CD4-positive, alpha-beta T cell treated with Interleukin-21 for 1 hour (primary cell): ENCODE data around the gene RPP14.

Source experiments
- DNase-seq: peaks from one replicate; pipeline ENCODE4 v3.0.0-alpha.2; 2020

Gene RPP14

GRCh38 chr3:58292866-58293265 lies 13.2 kb upstream of the RPP14 start:
- DNase-seq = no peak

DNA sequence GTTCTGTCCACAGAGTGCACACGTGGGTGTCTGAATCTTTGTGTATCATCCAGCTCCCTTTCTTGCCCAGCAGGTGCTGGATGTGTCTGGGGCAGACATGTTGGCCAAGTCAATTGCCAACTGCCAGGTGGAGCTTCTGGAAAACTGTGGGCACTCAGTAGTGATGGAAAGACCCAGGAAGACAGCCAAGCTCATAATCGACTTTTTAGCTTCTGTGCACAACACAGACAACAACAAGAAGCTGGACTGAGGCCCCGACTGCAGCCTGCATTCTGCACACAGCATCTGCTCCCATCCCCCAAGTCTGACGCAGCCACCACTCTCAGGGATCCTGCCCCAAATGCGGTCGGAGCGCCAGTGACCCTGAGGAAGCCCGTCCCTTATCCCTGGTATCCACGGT lies 12.5 kb upstream of the RPP14 start:
- DNase-seq = no peak

DNA sequence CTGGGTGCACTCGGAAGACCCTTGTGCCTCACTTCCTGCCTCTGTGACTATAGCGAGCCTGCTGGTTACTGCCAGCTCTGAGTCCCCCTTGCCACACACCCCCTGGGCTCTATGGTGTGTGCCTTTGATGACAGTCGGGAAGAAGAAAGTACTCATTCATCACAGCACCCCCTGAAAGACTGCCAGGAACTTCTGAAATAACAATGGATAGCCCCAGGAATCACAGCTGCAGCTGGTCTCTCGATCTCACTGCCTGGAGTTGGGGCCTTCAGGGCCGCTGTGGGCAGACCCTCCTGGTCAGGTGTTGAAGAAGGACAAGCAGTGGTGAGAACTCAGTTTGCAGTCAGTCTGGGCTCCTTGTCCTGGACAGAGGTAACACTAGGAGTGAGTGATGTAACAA lies 9.8 kb upstream of the RPP14 start:
- DNase-seq = no peak

GRCh38 chr3:58296843-58297242 lies 9.2 kb upstream of the RPP14 start:
- no peak for DNase-seq

DNA sequence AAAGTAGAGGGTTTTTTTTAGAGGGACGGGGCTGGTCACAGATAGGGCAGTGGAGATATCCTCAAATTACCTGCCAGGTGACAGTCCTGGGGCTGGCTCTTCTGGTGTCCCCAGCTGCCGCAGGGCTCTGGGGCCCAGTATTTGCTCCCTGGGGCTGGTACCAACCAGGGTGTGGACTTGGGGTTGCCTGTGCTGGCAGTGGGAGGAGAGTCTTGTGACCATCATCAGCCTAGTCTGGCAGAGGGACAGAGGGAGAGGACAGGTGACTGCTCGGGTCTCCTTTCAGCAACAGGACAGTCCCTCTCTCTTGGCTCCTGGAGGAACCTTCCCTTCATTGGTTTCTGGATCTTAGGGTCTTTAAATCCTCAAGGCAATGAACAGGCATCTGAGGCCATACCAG lies 7.9 kb upstream of the RPP14 start:
- no peak for DNase-seq

GRCh38 chr3:58299075-58299474 lies 7.0 kb upstream of the RPP14 start:
- DNase-seq = no peak

GRCh38 chr3:58299839-58300516 lies 6.1 kb upstream of the RPP14 start:
- peak; percentile 9 for DNase-seq

DNA sequence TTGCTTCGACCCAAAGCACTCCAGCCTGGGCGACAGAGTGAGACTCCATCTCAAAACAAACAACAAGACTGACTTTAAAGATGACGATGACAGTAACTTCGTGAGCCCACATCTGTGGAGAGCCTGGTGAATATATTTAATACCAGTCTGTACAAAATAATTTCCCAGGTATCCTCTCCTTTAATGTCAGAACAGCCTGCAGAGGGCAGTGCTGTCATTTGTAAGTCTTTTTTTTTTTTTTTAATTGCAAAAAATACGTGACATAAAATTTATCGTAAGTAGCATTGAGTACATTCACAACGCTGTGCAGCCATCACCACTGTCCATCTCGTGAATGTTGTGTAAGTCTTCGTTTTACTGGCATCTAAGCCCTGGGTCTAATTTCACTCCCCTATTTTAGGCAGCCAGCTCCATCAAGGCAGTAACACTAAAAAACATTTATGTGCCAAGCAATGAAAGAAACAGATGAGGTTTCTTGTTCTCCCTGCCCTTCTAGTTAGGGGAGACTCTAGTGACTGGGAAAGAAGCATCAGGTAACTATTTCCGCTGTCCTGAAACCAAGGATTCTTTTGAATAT lies 1.7 kb downstream of the RPP14 start:
- peak; percentile 78 for DNase-seq

DNA sequence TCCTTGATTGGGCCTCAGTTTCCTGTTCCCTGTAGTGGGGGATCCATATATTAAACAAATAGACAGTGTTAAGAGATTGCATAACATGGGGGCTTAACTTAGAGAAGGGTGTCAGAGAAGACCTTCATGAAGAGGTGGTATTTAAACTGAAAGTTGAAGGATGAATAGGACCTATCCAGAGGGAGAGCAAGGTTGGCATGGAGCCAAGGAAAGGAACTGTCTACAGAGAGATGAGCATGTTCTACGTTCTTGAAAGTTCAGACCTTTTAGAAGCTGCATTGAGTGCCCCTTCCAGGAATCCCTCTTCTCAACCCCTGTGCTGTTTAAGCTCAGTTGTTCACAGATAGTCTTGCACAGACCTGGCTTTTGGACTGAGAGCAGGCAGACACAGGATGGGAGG lies 2.7 kb downstream of the RPP14 start:
- no peak for DNase-seq

DNA sequence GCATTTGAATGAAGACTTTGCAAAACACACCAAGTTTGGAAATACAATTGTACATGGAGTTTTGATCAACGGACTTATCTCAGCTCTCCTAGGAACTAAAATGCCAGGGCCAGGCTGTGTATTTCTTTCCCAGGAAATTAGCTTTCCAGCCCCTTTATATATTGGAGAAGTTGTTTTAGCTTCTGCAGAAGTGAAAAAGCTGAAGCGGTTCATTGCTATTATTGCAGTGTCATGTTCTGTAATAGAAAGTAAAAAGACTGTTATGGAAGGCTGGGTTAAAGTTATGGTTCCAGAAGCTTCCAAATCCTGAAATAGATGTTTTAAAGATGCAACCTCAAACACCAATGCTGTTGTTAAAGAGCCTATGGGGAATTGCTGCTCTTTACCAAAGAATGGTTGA lies 11.8 kb downstream of the RPP14 start:
- DNase-seq = no peak

GRCh38 chr3:58321791-58322190 lies 15.7 kb downstream of the RPP14 start:
- no peak for DNase-seq

DNA sequence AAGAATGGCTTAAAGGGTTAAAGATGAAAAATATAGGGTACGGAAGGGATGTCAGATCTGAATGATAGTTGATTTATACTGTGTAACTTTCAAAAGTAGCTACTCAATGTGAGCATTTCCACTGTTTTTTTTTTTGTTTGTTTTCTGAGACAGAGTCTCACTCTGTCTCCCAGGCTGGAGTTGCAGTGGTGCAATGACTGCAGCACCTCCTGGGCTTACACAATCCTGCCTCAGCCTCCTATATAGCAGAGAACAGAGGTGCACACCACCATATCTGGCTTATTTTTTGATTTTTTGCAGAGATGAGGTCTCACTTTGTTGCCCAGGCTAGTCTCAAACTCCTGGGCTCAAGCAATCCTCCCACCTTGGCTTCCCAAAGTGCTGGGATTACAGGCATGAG lies 16.7 kb downstream of the RPP14 start:
- no peak for DNase-seq

- DNase-seq = no peak
Observed at GRCh38 chr3:58323529-58324390, 17.7 kb downstream of the RPP14 start.

DNA sequence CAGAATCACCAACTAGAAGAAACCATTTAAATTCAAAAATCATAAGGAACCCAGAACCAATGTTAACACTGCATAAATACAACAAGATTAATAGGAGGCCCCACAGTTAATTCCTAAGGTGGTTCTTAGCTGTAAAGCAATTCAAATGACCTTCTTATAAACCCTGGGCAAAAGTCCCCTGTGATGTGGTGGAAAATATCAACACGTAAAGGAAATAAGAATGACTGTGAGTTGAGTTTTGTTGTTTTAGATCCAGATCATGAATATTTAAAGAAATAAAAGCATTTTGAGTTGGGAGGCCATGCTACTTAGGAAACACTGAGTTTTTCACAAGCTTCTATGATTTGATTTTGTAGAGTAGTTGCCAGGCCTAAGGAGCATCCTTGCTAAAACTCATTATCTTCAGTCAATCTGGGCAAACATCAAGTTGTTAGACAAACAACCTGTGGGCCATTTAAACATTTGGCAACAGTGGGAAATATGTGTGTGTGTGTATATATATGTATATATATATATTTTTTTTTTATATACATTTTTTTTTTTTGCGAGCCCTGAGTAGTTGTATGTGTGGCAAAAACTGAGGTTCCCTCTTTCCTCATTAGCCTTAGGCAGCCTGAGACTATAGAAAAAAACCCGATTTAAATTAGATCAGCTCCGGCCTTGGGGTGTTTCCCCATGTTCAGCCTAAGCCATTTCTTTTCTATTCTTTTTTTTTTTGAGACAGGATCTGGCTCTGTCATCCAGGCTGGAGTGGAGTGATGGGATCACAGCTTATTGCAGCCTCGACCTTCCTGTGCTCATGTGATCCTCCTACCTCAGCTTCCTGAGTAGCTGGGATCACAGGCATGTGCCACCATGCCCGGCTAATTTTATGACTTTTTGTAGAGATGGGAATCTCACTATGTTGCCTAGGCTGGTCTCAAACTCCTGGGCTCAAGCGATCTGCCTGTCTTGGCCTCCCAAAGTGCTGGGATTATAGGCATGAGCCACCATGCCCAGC lies 18.6 kb downstream of the RPP14 start:
- DNase-seq = peak; percentile 23

- no peak for DNase-seq
Observed at GRCh38 chr3:58325525-58325992, 19.5 kb downstream of the RPP14 start.

DNA sequence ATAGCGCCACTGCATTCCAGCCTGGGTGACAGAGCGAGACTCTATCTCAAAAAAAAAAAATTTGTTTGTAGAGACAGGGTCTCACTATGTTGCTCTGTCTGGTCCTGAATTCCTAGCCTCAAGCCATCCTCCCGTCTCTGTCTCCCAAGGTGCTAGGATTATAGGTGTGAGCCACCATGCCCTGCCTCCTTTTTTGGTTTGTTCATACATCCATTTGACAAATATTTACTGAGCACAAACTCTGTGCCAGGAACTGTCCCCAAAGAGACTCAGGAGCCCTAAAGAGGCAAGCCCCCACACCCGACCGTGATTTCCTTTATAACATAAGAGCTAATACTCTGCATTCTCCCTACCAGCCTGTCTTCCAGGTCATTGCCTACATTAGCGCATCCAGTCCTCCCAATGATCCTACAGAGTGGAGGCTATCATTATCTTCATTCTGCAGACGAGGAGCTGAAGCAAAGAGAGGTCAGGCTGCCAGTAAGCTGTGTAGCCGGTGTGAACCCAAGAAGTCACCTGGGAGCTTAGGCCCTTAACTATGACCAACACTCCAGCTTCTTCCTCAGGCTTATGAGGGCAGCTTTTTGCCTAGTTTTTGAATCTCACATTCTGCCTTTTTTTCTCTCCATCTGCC lies 20.3 kb downstream of the RPP14 start:
- no peak for DNase-seq

GRCh38 chr3:58329150-58329921 lies 23.3 kb downstream of the RPP14 start:
- DNase-seq = no peak

DNA sequence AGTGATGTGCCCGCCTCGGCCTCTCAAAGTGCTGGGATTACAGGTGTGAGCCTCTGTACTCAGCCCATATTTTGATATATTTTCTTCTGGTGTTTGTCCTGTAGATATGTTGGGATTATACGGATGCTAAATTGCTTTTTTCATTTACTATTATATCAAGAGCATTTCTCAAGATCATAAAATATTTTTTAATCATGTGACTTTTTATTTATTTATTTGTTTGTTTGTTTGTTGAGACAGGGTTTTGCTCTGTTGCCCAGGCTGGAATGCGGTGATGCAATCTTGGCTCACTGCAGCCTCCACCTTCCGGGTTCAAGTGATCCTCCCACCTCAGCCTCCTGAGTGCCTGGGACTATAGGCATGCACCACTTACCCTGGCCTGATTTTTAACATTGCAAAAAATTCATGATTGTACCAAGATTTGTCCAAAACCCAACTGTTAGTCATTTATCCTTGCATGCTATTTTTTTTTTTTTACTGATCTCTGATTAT lies 23.9 kb downstream of the RPP14 start:
- DNase-seq = no peak

GRCh38 chr3:58331593-58332152 lies 25.6 kb downstream of the RPP14 start:
- no peak for DNase-seq

DNA sequence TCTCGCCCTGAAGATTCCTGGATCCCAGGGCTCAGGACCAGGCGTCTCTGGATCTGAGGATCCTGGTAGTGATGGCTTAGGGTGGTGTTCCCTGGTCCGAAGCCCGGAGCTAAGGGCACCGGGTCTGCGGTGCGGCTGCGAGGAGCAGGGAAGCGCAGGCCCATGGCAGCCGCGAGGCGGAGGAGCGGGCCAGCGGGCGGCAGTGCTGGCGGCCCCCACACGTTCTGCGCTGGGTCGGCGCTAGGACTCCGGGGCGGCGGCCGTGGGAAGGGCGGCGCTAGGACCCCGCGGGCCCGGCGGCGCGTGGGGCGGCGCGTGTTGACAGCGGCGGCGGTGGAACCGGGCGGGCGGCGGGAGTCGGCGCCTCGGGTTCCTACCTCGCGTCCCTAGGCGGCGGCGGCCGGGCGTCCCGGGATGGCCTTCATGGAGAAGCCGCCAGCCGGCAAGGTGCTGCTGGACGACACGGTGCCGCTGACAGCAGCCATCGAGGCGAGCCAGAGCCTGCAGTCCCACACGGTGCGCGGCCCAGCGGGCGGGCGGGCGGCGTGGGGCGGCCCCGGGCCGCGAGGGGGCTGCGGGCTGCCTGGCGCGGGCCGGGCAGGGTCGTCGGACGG lies 26.6 kb downstream of the RPP14 start, which contains the start of gene PXK:
Gene PXK (plus strand): TSS at position 318 of the 614 bp plus-strand sequence. CDS start 97 bp downstream, at position 415.
- DNase-seq = peak; percentile 81
